Panc1 (cell line): ENCODE data around the gene TAF5L. TPM values are rescaled to one million over a fixed set of nuclear protein-coding genes. Genes with fewer than 3 reads are reported as not detected.
A peak's percentile ranks its signal among the peaks of the same experiment; 100 is the strongest.
"Not testable (repeated sequence)": the region's sequence is repeated elsewhere in the genome, so short reads cannot be mapped to it uniquely, and the experiment has no call there.

Experiments used
- ATAC-seq: fragments of 200-7000 bp; cut with Tn5 transposase; 2 replicates; pipeline ENCODE4 v1.9.1; 2020; ENCODE audit warnings: mild to moderate bottlenecking, moderate library complexity
- BruUV-seq: library from RNA; stranded (reverse); fragments of 400-500 nt; replicated peaks from 2 replicates; lab custom pipeline; 2021; lab: Mats Ljungman, UMichigan
- CTCF ChIA-PET: fragments of 300-600 bp; sonication (Branson Sonifier 250); formaldehyde crosslinking; loops from one replicate; lab custom pipeline; 2022; ENCODE audit warnings: antibody characterized with exemption; lab: Charles Lee
- POLR2A ChIA-PET: fragments of 300-600 bp; sonication (Branson Sonifier 250); formaldehyde crosslinking; loops from one replicate; lab custom pipeline; 2022; ENCODE audit warnings: antibody characterized with exemption; lab: Charles Lee
- DNase-seq: peaks from one replicate; pipeline ENCODE4 v3.0.0-alpha.2; 2010; ENCODE audit warnings: low read depth, low spot score
- H3K27ac ChIP-seq: 2 replicates; pipeline ENCODE4 v1.5.1; 2011; ENCODE audit warnings: mild to moderate bottlenecking, low read length, inconsistent platforms
- H3K27me3 ChIP-seq: fragments of 200-500 bp; sonication (Bioruptor generic); 2 replicates; pipeline ENCODE4 v1.6.0; 2014; ENCODE audit warnings: low read length, inconsistent platforms; ENCODE audit not compliant: control insufficient read depth, insufficient read depth
- H3K36me3 ChIP-seq: fragments of 200-500 bp; sonication (Bioruptor generic); 2 replicates; pipeline ENCODE4 v1.5.1; 2014; ENCODE audit warnings: inconsistent platforms, mild to moderate bottlenecking, low read length, moderate library complexity; ENCODE audit not compliant: control insufficient read depth, insufficient read depth
- H3K4me1 ChIP-seq: 2 replicates; pipeline ENCODE4 v1.5.1; 2011; ENCODE audit warnings: inconsistent platforms, mild to moderate bottlenecking, low read length, moderate library complexity; ENCODE audit not compliant: control insufficient read depth, insufficient read depth
- H3K4me3 ChIP-seq, 2 experiments: 2 replicates each; pipeline ENCODE4 v1.5.1; 2011 to 2012; ENCODE audit warnings: low read depth in 2 of 2, low read length in 2 of 2, mild to moderate bottlenecking in 2 of 2, inconsistent platforms in 1 of 2, moderate library complexity in 1 of 2
- H3K9me3 ChIP-seq: fragments of 200-500 bp; sonication (Bioruptor generic); 2 replicates; pipeline ENCODE4 v1.5.1; 2014; ENCODE audit warnings: low read depth, mild to moderate bottlenecking, inconsistent platforms, low read length, moderate library complexity; ENCODE audit not compliant: control insufficient read depth, insufficient read depth
- CTCF ChIP-seq: fragments of 450-650 bp; IDR thresholded peaks from 2 replicates; pipeline ENCODE4 v1.5.1; 2017; ENCODE audit warnings: mild to moderate bottlenecking
- POLR2AphosphoS5 ChIP-seq: IDR thresholded peaks from 2 replicates; pipeline ENCODE4 v1.6.1; 2012; ENCODE audit warnings: mild to moderate bottlenecking, low read depth, low read length, moderate library complexity
- REST ChIP-seq, 2 experiments: IDR thresholded peaks; 2 replicates each; pipeline ENCODE4 v1.6.1; 2011 to 2012; ENCODE audit warnings: low read depth in 2 of 2, control low read depth in 1 of 2, low read length in 1 of 2, mild to moderate bottlenecking in 1 of 2, moderate library complexity in 1 of 2; ENCODE audit not compliant: insufficient read depth in 1 of 2
- SIN3A ChIP-seq: IDR thresholded peaks from 2 replicates; pipeline ENCODE4 v1.6.1; 2012; ENCODE audit warnings: low read depth, mild to moderate bottlenecking, low read length, moderate library complexity, borderline replicate concordance; ENCODE audit not compliant: insufficient read depth
- TCF7L2 ChIP-seq: IDR thresholded peaks from 2 replicates; pipeline ENCODE4 v1.6.1; 2011; ENCODE audit warnings: mild to moderate bottlenecking, low read depth, low read length, inconsistent platforms
- in situ Hi-C: cut with HindIII; loops from 2 replicates; pipeline ENCODE4 v1.10.0; 2016; ENCODE audit warnings: low sequenced_read_pairs, low pct_unique_long_range_greater_than_20kb
- intact Hi-C: fragments of 100-400 bp; cut with micrococcal nuclease; formaldehyde crosslinking; loops from one replicate; pipeline ENCODE4 v1.10.0; 2022; ENCODE audit not compliant: unreplicated experiment
- total RNA-seq: library from RNA; stranded (reverse); gene quantifications from one replicate; pipeline ENCODE4 v1.2.1, GENCODE V29; 2021; ENCODE audit not compliant: unreplicated experiment

The TAF5L gene
- total RNA-seq, 1 experiment from 2014 or later: 23.8 TPM

- intact Hi-C loops, H3K4me3 ChIP-seq, DNase-seq, H3K27ac ChIP-seq, H3K27me3 ChIP-seq, ATAC-seq, in situ Hi-C loops, H3K9me3 ChIP-seq, H3K36me3 ChIP-seq, POLR2A ChIA-PET, BruUV-seq, CTCF ChIA-PET: not testable (repeated sequence)
- peaks cover 14% of the 10 kb centered on the region for H3K4me1 ChIP-seq
These were observed 3.2 kb downstream of the TAF5L start for GRCh38 chr1:229622641-229623120.

GRCh38 chr1:229621663-229622062 lies 4.3 kb downstream of the TAF5L start:
- intact Hi-C loops: no loop called here
- no TSS peak for BruUV-seq
- Histone ChIP-seq H3K4me3 (no peak overlapping the region), H3K4me1 (peaks cover 8% of the 10 kb centered on the region; the same call in 1 of the 2 replicates), H3K27me3 (no peaks in the 10 kb centered on the region), H3K27ac (no peak overlapping the region), H3K36me3 (peaks cover 4% of the 10 kb centered on the region), H3K9me3 (no peaks in the 10 kb centered on the region)
- no peak for ATAC-seq
- in situ Hi-C loops: no loop called here
- TF ChIP-seq TCF7L2 (no peak), CTCF (no peak)
- ChIA-PET CTCF (no interaction called here), POLR2A (no interaction called here)
- no peak for DNase-seq

GRCh38 chr1:229620876-229621275 lies 5.0 kb downstream of the TAF5L start:
- intact Hi-C loops: no loop called here
- peaks cover 8% of the 10 kb centered on the region; the same call in 1 of the 2 replicates for H3K4me1 ChIP-seq
- ChIA-PET POLR2A (no interaction called here), CTCF (no interaction called here)
- in situ Hi-C loops: no loop called here
- no peaks in the 10 kb centered on the region for H3K9me3 ChIP-seq
- no peak overlapping the region for H3K4me3 ChIP-seq
- BruUV-seq: TSS peak; percentile 3
- H3K27me3 ChIP-seq: no peaks in the 10 kb centered on the region
- DNase-seq: no peak
- no peak overlapping the region for H3K27ac ChIP-seq
- no peak for ATAC-seq
- TF ChIP-seq CTCF (no peak), POLR2AphosphoS5 (no peak), REST (IDR thresholded peaks at IDR 0.05; ENCODE audit: insufficient read depth in 1 of 2, low read depth in 2 of 2, low read length in 1 of 2) (no peak), SIN3A (no peak), TCF7L2 (no peak)
- no peaks in the 10 kb centered on the region; the same call in 1 of the 2 replicates for H3K36me3 ChIP-seq
